22Rv1 (cell line): ENCODE data around the gene MEOX1.

Experiments used
- H3K27ac ChIP-seq: fragments of 450-650 bp; 2 replicates; pipeline ENCODE4 v1.5.1; 2017
- ZFX ChIP-seq: fragments of 450-650 bp; IDR thresholded peaks from 2 replicates; pipeline ENCODE4 v1.6.1; 2017; ENCODE audit warnings: antibody characterized with exemption, borderline replicate concordance
- TF ChIP-seq, protein P1 (sequence below): fragments of 450-650 bp; IDR thresholded peaks from 2 replicates; pipeline ENCODE4 v1.5.1; 2017; ENCODE audit warnings: mild to moderate bottlenecking

Gene MEOX1

DNA sequence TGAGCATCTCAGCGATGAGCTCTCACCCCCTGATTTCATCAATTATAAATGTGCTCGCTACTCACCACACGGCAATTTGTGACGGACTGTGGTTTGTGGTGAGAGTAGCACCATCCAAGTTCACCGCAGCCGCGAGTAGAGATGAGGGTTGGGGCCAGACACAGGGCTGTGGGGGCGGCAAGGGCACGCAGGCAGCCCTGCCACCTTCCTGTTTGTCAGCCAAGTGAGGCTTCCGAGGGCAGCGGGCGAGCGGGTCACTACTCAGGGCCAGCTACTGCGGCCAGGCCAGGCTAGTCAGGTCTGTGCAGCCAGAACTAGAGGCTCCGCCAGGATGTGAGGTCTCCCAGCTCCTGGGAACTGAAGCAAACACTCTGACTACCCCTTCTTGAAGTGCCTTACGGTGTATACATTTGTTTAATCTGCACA is 39.6 kb upstream of the MEOX1 start:
- H3K27ac ChIP-seq, result no peak overlapping the region
- TF ChIP-seq, protein P1, sequence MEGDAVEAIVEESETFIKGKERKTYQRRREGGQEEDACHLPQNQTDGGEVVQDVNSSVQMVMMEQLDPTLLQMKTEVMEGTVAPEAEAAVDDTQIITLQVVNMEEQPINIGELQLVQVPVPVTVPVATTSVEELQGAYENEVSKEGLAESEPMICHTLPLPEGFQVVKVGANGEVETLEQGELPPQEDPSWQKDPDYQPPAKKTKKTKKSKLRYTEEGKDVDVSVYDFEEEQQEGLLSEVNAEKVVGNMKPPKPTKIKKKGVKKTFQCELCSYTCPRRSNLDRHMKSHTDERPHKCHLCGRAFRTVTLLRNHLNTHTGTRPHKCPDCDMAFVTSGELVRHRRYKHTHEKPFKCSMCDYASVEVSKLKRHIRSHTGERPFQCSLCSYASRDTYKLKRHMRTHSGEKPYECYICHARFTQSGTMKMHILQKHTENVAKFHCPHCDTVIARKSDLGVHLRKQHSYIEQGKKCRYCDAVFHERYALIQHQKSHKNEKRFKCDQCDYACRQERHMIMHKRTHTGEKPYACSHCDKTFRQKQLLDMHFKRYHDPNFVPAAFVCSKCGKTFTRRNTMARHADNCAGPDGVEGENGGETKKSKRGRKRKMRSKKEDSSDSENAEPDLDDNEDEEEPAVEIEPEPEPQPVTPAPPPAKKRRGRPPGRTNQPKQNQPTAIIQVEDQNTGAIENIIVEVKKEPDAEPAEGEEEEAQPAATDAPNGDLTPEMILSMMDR, result no peak
- no peak for TF ChIP-seq ZFX

DNA sequence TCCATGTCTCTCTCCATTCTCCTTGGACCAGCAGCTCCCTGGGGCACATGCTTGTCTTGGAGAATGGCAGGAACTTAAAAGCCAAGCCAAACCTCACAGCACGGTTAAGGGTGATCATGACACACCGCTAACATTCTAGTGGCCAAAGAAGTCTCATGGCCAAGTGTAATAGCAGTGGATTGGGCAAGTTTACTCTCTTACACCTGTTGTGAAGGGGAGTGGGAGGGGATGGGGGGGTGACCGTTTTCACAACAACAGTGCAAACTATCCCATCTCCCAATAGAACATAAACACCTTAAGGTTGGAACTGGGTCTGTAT is 37.7 kb upstream of the MEOX1 start:
- no peak for TF ChIP-seq ZFX
- TF ChIP-seq, protein P1, result no peak

DNA sequence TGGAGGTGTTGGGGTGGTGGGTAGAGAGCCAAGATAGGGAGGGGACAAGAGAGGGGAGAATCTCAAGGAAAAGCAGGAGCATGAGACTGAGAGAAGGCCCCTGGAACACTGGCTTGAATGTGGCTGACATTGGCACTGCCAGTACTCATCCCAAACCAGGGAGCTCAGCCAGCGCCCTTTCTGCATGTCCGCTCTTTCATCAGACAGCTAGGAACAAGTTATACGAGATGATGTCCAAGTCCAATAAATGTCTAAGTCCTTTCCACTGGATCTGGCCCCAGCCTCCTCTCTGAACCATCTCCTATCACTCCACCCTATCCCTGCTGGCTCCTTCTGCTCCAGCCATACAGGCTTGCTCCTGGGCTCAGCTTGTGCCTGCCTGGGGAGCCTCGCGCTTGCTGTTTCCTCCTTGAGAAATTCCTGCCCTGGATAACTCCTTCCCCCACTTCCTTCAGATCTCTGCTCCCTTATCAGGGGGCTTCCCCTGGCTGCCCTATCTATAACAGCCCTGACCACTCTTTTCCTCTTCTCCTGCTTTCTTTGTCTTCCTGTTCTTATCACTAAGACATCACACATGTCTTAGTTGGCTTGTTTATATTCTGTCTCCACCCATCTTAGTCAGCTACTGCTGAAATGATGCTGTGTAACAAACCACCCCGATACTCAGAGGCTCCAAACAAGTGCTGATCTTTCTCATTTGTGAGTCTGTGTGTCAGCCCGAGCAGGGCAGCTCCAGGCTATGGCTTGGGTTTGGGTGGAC is 37.1 kb upstream of the MEOX1 start:
- no peak overlapping the region for H3K27ac ChIP-seq
- TF ChIP-seq ZFX, result no peak
- TF ChIP-seq, protein P1, result no peak

More for the DNA sequence above, 37.7 kb upstream of the MEOX1 start:
- H3K27ac ChIP-seq, result no peak overlapping the region

DNA sequence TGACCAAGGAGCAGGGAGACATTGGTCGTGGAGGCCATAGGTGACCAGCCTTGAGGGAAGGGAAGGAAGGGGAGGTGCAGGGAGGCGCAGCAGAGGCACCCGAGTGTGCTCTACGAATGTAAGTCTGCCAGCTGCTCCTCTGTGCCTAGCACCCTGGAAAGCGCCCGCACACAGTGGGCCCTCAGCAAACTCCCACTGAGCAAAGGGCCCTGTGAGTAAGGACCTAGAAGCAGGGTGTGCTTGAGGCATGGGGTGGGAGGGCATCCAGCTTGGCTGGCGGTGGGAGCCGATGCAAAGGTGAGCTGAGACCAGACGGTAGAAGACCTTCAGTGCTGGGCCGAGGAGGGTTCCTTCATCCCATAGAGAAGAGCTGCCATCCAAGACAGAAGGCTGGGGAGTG is 36.2 kb upstream of the MEOX1 start:
- TF ChIP-seq, protein P1, result no peak
- TF ChIP-seq ZFX, result no peak
- no peak overlapping the region for H3K27ac ChIP-seq

DNA sequence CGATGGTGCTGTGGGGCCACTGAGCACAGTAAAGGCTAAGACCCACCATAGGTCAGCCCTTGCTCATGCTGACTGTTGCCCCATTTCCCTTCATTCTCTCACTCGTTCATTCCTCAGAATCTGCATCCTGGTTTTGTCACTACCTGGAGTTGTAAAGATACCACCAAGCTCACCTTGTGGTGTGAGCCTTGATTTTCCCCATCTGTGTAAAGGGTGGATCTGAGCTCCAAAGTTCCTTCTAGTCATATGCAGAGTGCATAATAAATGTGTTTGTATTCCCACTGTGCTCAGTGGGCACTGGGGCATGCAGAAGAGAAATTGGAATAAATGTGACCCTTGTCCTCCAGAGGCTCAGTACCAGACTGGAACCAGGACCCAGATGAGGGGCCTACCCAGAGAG is 35.2 kb upstream of the MEOX1 start:
- H3K27ac ChIP-seq, result no peak overlapping the region
- TF ChIP-seq, protein P1, result no peak
- TF ChIP-seq ZFX, result no peak

DNA sequence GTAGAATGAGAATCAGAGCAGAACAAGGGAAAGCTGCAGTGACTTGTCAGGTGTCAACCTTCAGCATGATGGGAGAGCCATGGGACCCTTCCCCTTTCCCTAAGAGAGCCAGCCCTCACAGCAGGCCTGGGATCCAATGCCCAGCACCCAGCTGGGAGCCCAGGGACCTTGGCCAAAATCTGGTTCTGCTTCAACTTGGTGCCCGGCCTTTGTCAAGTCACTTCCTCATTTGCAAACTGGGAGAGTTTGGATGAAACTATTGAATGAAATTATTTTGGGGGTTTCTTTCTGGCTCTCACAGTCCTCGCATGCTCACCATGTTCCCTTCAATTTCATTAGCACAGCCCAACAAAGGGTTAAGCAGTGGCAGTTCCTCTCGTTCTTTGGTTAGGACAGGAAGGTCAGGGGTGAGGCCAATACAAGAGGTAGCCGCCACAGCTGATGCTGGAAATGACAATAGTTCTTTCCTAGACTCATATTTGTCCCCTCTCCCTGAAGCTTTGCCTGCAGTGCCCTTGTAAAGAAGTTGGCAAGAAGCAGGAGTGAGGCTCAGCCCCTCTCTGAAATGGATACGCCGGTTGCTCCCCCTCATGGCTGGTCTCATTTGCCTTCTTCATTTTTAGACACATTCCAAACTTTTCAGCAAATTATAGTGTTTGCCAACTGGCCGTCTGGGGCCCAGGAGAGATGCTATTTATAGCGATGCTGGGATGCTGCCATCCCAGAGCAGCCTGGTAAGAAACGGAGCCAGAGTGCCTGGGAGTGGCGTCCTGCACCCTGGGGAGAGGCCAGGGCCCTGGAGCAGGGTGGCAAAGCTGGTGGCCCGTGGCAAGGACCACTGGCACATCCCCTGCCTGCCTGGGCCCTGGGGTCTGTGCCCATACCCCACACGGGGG is 34.5 kb upstream of the MEOX1 start:
- TF ChIP-seq ZFX, result no peak
- TF ChIP-seq, protein P1, result no peak
- H3K27ac ChIP-seq, result no peak overlapping the region
